ENCODE measurements around the gene NPAS2.
A peak's percentile ranks its signal among the peaks of the same experiment; 100 is the strongest.

The NPAS2 gene

GRCh38 chr2:100877555-100877954 is 57.6 kb downstream of the NPAS2 start:
- TF ChIP-seq CTCF (conservative IDR thresholded peaks at IDR 0.05; ENCODE audit: control insufficient read depth, insufficient read depth, low read depth, low read length): no peak
- H3K4me3 ChIP-seq (ENCODE audit: control insufficient read depth, low read depth, low read length): no peak overlapping the region
- DNase-seq (ENCODE audit: low read depth): peak; percentile 77

GRCh38 chr2:100878000-100878791 is 58.3 kb downstream of the NPAS2 start:
- no peak overlapping the region for H3K4me3 ChIP-seq (ENCODE audit: control insufficient read depth, low read depth, low read length)
- TF ChIP-seq CTCF (conservative IDR thresholded peaks at IDR 0.05; ENCODE audit: control insufficient read depth, insufficient read depth, low read depth, low read length): no peak
- no peak for DNase-seq (ENCODE audit: low read depth)

- no peak overlapping the region for H3K4me3 ChIP-seq (ENCODE audit: control insufficient read depth, low read depth, low read length)
- no peak for TF ChIP-seq CTCF (conservative IDR thresholded peaks at IDR 0.05; ENCODE audit: control insufficient read depth, insufficient read depth, low read depth, low read length)
- no peak for DNase-seq (ENCODE audit: low read depth)
Measured at GRCh38 chr2:100879296-100879695, 59.4 kb downstream of the NPAS2 start.

- H3K4me3 ChIP-seq (ENCODE audit: control insufficient read depth, low read depth, low read length): no peak overlapping the region
- no peak for DNase-seq (ENCODE audit: low read depth)
- TF ChIP-seq CTCF (conservative IDR thresholded peaks at IDR 0.05; ENCODE audit: control insufficient read depth, insufficient read depth, low read depth, low read length): no peak
Measured at GRCh38 chr2:100880036-100880435, 60.1 kb downstream of the NPAS2 start.

GRCh38 chr2:100880730-100881129 is 60.8 kb downstream of the NPAS2 start:
- TF ChIP-seq CTCF (conservative IDR thresholded peaks at IDR 0.05; ENCODE audit: control insufficient read depth, insufficient read depth, low read depth, low read length): no peak
- H3K4me3 ChIP-seq (ENCODE audit: control insufficient read depth, low read depth, low read length): no peak overlapping the region
- DNase-seq (ENCODE audit: low read depth): no peak

- DNase-seq (ENCODE audit: low read depth): peak; percentile 56
- no peak overlapping the region for H3K4me3 ChIP-seq (ENCODE audit: control insufficient read depth, low read depth, low read length)
- TF ChIP-seq CTCF (conservative IDR thresholded peaks at IDR 0.05; ENCODE audit: control insufficient read depth, insufficient read depth, low read depth, low read length): no peak
Measured at GRCh38 chr2:100882645-100883613, 63.0 kb downstream of the NPAS2 start.
